ENCODE measurements around the gene CHIT1. TPM values are rescaled to one million over a fixed set of nuclear protein-coding genes. Genes with fewer than 3 reads are reported as not detected.
"Not testable (repeated sequence)": the region's sequence is repeated elsewhere in the genome, so short reads cannot be mapped to it uniquely, and the experiment has no call there.

CHIT1 gene
- total and polyA plus RNA-seq, 8 donors, result 0.05 to 0.38 (median 0.24) TPM

DNA sequence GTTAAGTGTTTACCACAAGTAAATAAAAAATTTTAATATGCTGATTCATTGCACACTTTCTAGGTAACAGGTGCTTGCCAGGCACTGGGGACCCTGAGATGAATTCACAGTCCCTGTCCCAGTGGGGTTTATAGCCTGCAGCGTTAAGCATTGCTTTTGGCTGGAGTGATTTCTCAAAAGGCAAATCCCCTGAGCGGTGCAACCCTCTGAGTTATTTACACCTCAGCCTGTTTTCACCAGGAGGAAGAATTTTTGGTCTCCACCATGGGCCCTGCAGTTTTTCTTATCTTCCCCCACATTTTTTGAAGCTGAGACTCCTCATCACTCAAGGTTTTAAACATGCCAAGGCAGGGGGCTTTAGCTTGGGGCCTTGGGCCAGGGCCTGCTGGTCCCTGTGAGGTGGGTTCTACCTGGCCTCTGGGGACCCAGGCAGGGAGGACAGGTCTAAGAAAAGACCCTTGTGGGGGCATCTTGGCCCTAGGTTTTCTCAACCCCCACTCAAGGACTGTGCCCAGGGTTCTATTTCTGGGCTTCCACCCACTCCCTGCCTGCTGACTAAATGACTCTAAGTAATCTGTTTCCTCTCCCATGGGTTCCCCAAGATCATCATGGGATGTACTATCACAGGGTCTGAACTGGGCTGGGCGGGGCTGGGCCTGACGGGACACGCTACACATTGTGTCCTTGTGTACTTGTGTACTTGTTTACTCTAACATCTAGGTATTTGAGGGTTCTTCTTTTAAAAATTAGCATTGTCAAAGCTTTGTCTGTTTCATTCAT, 10.2 kb upstream of the CHIT1 start:
- intact Hi-C loops (cut with DNase I), result no loop called here
- ATAC-seq (peak in 1 of 4 donors; percentile 57), FAIRE-seq (no peak), DNase-seq (peak in 1 of 6 donors; percentile 4)
- Histone ChIP-seq H3K27ac (no peak overlapping the region), H3K27me3 (no peaks in the 10 kb centered on the region), H3K36me3 (no peaks in the 10 kb centered on the region), H3K9me3 (no peaks in the 10 kb centered on the region), H3K4me1 (no peaks in the 10 kb centered on the region), H3K4me3 (no peak overlapping the region)
- WGBS, 2 donors, result 57 to 78% methylated on average over 5 of the region's 5 CpGs
- TF ChIP-seq, protein P1, sequence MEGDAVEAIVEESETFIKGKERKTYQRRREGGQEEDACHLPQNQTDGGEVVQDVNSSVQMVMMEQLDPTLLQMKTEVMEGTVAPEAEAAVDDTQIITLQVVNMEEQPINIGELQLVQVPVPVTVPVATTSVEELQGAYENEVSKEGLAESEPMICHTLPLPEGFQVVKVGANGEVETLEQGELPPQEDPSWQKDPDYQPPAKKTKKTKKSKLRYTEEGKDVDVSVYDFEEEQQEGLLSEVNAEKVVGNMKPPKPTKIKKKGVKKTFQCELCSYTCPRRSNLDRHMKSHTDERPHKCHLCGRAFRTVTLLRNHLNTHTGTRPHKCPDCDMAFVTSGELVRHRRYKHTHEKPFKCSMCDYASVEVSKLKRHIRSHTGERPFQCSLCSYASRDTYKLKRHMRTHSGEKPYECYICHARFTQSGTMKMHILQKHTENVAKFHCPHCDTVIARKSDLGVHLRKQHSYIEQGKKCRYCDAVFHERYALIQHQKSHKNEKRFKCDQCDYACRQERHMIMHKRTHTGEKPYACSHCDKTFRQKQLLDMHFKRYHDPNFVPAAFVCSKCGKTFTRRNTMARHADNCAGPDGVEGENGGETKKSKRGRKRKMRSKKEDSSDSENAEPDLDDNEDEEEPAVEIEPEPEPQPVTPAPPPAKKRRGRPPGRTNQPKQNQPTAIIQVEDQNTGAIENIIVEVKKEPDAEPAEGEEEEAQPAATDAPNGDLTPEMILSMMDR (IDR thresholded peaks at IDR 0.05), result no peak

- intact Hi-C loops (cut with DNase I), result no loop called here
- no peaks in the 10 kb centered on the region for H3K4me1 ChIP-seq
- TF ChIP-seq, protein P1 (IDR thresholded peaks at IDR 0.05), result no peak
- H3K4me3 ChIP-seq, result no peak overlapping the region
- WGBS, 2 donors, result 60 to 76% methylated on average over 4 of the region's 4 CpGs
- no peaks in the 10 kb centered on the region for H3K36me3 ChIP-seq
- ATAC-seq (peak in 1 of 4 donors; percentile 32), FAIRE-seq (no peak), DNase-seq (no peak)
- H3K9me3 ChIP-seq, result no peaks in the 10 kb centered on the region
- H3K27ac ChIP-seq, result no peak overlapping the region
- H3K27me3 ChIP-seq, result no peaks in the 10 kb centered on the region
Observed at GRCh38 chr1:203239081-203239480, 9.6 kb upstream of the CHIT1 start.

DNA sequence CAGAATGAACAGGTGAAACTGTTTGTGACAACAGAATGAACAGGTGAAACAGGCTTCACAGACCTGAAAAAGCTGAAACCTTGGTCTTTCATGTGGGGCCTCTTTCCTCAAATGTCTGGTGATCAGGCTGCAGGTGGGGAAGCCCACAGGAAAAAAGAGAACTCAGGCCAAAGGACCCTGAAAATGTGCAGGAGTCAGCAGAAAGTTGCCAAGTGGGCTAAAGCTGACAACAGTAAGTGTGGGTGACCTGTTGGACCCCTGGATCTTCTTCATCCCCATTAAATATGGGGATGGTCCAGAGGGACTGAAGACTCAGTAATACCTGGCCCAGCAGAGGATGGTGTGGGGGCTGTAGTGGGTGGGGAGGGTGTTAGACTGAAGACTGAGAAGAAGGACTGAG, 9.1 kb upstream of the CHIT1 start:
- H3K27me3 ChIP-seq, result no peaks in the 10 kb centered on the region
- H3K27ac ChIP-seq, result no peak overlapping the region
- TF ChIP-seq, protein P1 (IDR thresholded peaks at IDR 0.05), result no peak
- FAIRE-seq, result no peak
- no peak for DNase-seq
- no peaks in the 10 kb centered on the region for H3K4me1 ChIP-seq
- no peaks in the 10 kb centered on the region for H3K36me3 ChIP-seq
- H3K9me3 ChIP-seq, result no peaks in the 10 kb centered on the region
- intact Hi-C loops (cut with DNase I), result no loop called here
- ATAC-seq, result no peak
- H3K4me3 ChIP-seq, result no peak overlapping the region

DNA sequence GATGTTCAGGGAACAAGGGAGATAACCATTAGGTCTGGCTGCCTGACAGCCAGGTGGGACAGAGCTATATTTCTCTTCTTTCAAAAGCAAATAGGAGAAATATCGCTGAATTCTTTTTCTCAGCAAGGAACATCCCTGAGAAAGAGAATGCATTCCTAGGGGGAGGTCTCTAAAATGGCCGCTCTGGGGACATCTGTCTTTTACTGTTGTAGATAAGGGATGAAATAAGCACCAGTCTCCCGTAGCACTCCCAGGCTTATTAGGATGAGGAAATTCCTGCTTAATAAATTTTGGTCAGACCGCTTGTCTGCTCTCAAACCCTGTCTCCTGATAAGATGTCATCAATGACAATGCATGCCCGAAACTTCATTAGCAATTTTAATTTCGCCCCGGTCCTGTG, 5.4 kb upstream of the CHIT1 start:
- H3K27me3 ChIP-seq; FAIRE-seq; intact Hi-C loops (cut with DNase I); DNase-seq; H3K4me3 ChIP-seq; H3K4me1 ChIP-seq; H3K27ac ChIP-seq; H3K36me3 ChIP-seq; H3K9me3 ChIP-seq; ATAC-seq: not testable (repeated sequence)
- WGBS, 2 donors, result 83 to 91% methylated on average over 7 of the region's 7 CpGs

DNA sequence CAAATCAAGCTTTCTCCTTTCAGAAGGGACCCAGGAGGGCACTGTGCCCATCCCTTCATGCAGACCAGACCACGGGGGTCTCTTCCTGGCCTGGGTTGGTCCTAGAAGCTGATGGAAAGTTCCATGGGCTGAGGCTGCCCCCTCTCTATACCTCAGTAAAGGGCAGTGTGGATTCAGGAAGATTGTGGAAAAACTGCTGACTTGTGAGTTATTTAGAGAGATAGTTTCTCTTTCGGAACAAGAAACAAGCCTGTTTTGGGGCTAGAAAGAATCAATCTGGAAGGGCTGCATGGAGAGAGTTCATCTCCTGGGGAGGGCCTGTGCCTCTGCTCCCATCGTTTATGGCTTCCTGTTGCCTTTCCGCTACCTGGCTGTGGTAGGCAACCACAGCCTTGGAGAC, 803 bp downstream of the CHIT1 start:
- FAIRE-seq, result no peak
- H3K27ac ChIP-seq, result no peak overlapping the region
- no peak for ATAC-seq
- WGBS, 2 donors, result 66 to 71% methylated on average over 4 of the region's 4 CpGs
- H3K4me1 ChIP-seq, result no peaks in the 10 kb centered on the region
- intact Hi-C loops (cut with DNase I), result no loop called here
- TF ChIP-seq, protein P1 (IDR thresholded peaks at IDR 0.05), result no peak
- no peaks in the 10 kb centered on the region for H3K27me3 ChIP-seq
- no peak for DNase-seq
- H3K9me3 ChIP-seq, result no peaks in the 10 kb centered on the region
- no peak overlapping the region for H3K4me3 ChIP-seq
- no peaks in the 10 kb centered on the region for H3K36me3 ChIP-seq
